SK-N-MC (cell line): ENCODE results near the gene KRTAP22-1.

Experiments
- DNase-seq: peaks from one replicate; pipeline ENCODE4 v3.0.0-alpha.2; 2011; ENCODE audit warnings: low read depth, low spot score
- H3K27ac ChIP-seq: fragments of 200-600 bp; sonication (generic); 2 replicates; pipeline ENCODE4 v1.5.1; 2016; ENCODE audit warnings: mixed run types
- H3K36me3 ChIP-seq: fragments of 200-600 bp; sonication (generic); 2 replicates; pipeline ENCODE4 v1.6.1; 2017; ENCODE audit warnings: antibody characterized with exemption, low read length, mixed read lengths; ENCODE audit not compliant: insufficient read depth
- H3K4me3 ChIP-seq: fragments of 200-600 bp; sonication (generic); 2 replicates; pipeline ENCODE4 v1.5.1; 2016
- H3K9ac ChIP-seq: fragments of 200-600 bp; sonication (generic); 2 replicates; pipeline ENCODE4 v1.8.0; 2017; ENCODE audit warnings: mixed run types, mixed read lengths; ENCODE audit not compliant: insufficient read length
- H3K9me3 ChIP-seq: fragments of 200-600 bp; sonication (generic); 2 replicates; pipeline ENCODE4 v1.6.1; 2017; ENCODE audit warnings: low read depth, mild to moderate bottlenecking, antibody characterized with exemption, low read length, moderate library complexity, mixed read lengths
- EZH2 ChIP-seq: fragments of 200-600 bp; sonication (generic); IDR thresholded peaks from one replicate; pipeline ENCODE4 v1.6.1; 2017; ENCODE audit warnings: antibody characterized with exemption
- FOXP2 ChIP-seq: optimal IDR thresholded peaks from 2 replicates; pipeline ENCODE3; 2011; ENCODE audit warnings: mild to moderate bottlenecking, moderate library complexity; ENCODE audit not compliant: insufficient read depth; ENCODE audit errors: extremely low read length, control extremely low read depth
- POLR2AphosphoS5 ChIP-seq: IDR thresholded peaks from 2 replicates; pipeline ENCODE4 v1.6.1; 2012; ENCODE audit warnings: mild to moderate bottlenecking, low read depth, low read length, borderline replicate concordance

KRTAP22-1 gene

DNA sequence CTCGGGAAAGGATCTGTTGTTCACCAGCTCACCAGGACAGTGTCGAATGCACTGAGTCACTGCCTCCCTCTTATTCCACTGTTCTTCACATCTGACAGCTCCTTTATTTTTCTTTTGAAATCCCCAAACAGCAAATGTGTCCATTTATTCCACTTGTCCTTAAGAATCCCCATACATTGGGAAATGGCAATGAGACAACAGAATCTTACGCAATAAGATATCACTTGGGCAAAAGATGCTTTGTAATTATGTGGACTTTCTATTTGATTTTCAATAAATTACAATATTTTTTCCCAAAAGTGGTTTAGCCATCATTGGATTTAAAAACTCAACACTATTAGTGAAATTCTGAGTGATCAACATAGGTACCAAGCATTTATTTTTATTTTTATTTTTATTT lies 37.8 kb downstream of the KRTAP22-1 start:
- no peak overlapping the region for H3K4me3 ChIP-seq
- no peak overlapping the region for H3K9ac ChIP-seq
- no peaks in the 10 kb centered on the region for H3K9me3 ChIP-seq
- no peak for DNase-seq
- TF ChIP-seq EZH2 (no peak), POLR2AphosphoS5 (no peak), FOXP2 (no peak)
- no peak overlapping the region for H3K27ac ChIP-seq
- H3K36me3 ChIP-seq = no peaks in the 10 kb centered on the region

DNA sequence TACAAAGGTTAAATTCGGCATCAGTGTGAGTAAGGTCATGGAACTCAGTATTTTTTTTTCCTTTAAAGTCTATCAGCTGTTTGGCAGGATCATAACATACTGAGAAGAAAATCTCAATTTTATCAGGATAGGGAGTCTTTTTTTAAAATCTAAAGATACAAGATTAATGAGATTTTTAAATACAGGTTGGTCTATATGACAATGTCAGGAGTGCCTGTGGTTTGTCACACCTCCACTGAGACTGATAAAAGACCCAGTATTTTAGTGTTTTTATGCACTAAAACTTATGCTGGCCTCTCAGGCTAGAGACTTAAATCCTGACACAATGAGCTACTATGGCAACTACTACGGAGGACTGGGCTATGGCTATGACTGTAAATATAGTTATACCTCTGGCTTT lies 41.7 kb downstream of the KRTAP22-1 start, which contains the start of gene KRTAP20-3:
Gene KRTAP20-3 (plus strand): TSS at position 301 of the 400 bp plus-strand sequence.
- DNase-seq = no peak
- H3K36me3 ChIP-seq = no peaks in the 10 kb centered on the region
- H3K4me3 ChIP-seq = no peak within 1 kb of the TSS
- H3K9ac ChIP-seq = no peak within 1 kb of the TSS
- no peak within 1 kb of the TSS for H3K27ac ChIP-seq
- TF ChIP-seq FOXP2 (no peak), POLR2AphosphoS5 (no peak), EZH2 (no peak)
- H3K9me3 ChIP-seq = no peaks in the 10 kb centered on the region

DNA sequence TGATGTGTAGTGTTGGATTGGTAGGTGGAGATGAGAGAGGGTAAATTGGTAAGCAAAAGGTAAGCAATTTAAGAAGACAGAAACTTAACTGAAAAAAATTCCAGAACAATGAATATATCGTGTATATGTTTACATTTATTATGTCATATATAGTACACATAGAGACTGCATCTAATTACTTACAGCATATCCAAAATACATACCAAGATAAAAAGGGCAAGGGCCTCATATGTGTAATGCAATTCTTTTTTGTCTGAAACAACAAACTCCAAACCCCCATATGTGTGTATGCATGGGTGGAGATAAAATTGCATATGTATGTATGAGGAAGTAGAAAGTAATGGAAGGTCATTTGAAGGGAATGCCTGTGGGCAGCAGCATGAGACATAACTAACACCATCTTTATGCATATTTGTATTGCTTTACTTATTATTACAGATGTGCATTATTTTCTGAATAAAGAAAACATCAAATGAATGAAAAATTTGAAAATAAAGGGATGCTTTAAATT lies 46.1 kb downstream of the KRTAP22-1 start:
- H3K9me3 ChIP-seq = no peaks in the 10 kb centered on the region
- no peak for DNase-seq

More for the DNA sequence above, 46.1 kb downstream of the KRTAP22-1 start:
- Histone ChIP-seq H3K9ac (no peak overlapping the region), H3K36me3 (no peaks in the 10 kb centered on the region), H3K27ac (no peak overlapping the region), H3K4me3 (no peak overlapping the region)
- TF ChIP-seq FOXP2 = no peak
- TF ChIP-seq EZH2 = no peak
- no peak for TF ChIP-seq POLR2AphosphoS5
